ENCODE data around the gene TMEM186.

- TF ChIP-seq EZH2phosphoT487 (IDR thresholded peaks at IDR 0.05; ENCODE audit: insufficient read depth, low read depth) (no peak), EZH2 (IDR thresholded peaks at IDR 0.05; ENCODE audit: insufficient read depth, poor library complexity, severe bottlenecking) (no peak)
Observed at GRCh38 chr16:8773537-8773936, 23.9 kb downstream of the TMEM186 start.

All from GM23248 (cell line).